Measurements from ENCODE around the gene CAPN15.
"Not testable (repeated sequence)": the region's sequence is repeated elsewhere in the genome, so short reads cannot be mapped to it uniquely, and the experiment has no call there.

Gene CAPN15

GRCh38 chr16:595094-595528, 67.6 kb downstream of the CAPN15 start:
- DNase-seq: no peak

- no peak for DNase-seq
Measured at GRCh38 chr16:595942-596735, 68.6 kb downstream of the CAPN15 start.

DNA sequence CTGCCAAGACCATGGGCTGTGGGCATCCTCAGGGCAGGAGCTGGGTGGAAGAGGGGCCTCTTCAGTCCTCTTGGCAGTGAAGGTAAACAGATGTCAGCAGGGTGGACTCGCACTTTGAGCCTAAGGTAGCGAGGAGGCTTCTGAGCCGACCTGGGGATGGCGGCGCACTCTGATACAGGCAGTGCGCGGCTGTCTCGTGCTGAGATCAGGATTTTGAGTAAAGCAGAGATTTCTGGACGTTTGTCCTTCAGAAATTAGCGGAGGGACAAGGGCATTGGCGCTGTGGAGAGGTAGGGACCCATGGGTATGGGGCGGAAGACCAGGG, 69.2 kb downstream of the CAPN15 start:
- no peak for DNase-seq

- not testable (repeated sequence) for DNase-seq
Measured at GRCh38 chr16:597655-598054, 70.1 kb downstream of the CAPN15 start.

GRCh38 chr16:598823-599739, 71.6 kb downstream of the CAPN15 start:
- DNase-seq: no peak

DNA sequence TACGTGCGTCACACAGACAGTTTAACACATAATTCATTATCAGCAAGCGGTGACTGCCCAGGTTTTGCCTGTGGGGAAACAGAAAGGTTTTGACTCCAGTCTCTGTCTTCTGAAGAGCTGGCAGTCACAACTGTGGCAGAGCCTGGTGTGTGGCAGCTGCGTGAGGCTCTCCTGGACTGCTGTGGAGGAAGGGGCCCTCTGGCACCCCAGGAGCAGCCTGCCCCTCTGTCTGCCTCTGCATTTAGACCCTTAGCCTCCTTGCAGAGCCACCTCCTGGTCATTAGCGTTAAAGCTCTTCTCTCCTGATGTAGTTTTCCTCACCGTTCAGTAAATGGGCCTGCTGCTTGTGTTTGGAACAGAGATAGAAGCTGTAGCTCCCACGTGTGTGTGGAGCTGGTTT, 73.3 kb downstream of the CAPN15 start:
- DNase-seq: no peak

DNA sequence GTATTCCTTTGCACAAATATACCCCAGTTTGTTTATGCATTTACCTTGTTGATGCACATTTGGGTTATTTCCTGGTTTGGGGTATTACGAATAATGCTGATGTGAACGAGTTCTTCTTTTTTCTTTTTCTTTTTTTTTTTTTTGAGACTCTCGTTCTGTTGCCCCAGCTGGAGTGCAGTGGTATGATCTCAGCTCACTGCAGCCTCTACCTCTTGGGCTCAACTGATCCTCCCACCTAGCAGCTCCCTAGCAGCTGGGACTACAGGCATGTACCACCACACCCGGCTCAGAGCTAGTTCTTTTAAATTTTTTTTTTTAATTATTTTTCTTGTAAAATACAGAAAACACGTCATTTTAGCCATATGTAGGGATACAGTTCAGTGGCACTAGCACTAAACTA, 76.4 kb downstream of the CAPN15 start:
- no peak for DNase-seq

Data from NK-92 treated with Interleukin-12 subunit alpha and Interleukin-12 subunit beta, amount 100 ng/mL, for 24 hours (cell line).